T-cell (primary cell): ENCODE data around the gene FDX2. TPM values are rescaled to one million over a fixed set of nuclear protein-coding genes. Genes with fewer than 3 reads are reported as not detected.

ENCODE experiments used
- ATAC-seq, 4 experiments: fragments of 200-7000 bp in 3 of 4; fragments of 150-1000 bp in 1 of 4; cut with Tn5 transposase; replicated peaks in 1 of 4; 1 replicate in 3 of 4; 2 replicates in 1 of 4; pipeline ENCODE4 v1.10.0; 2021; ENCODE audit warnings: moderate library complexity in 3 of 4, mild to moderate bottlenecking in 2 of 4, moderate number of reproducible peaks in 1 of 4
- CTCF ChIA-PET, 2 donors: fragments of 300-600 bp; sonication (Branson Sonifier 250); formaldehyde crosslinking; loops; one replicate each; lab custom pipeline; 2022; ENCODE audit warnings: antibody characterized with exemption in 2 of 2; lab: Charles Lee
- POLR2A ChIA-PET, 2 donors: fragments of 300-600 bp; sonication (Branson Sonifier 250); formaldehyde crosslinking; loops; one replicate each; lab custom pipeline; 2022; ENCODE audit warnings: antibody characterized with exemption in 2 of 2; lab: Charles Lee
- DNase-seq, 35 experiments: peaks; one replicate each; pipeline versions ENCODE4 v3.0.0 to v3.0.0-alpha.2; 2013 to 2023
- H3K27ac ChIP-seq: one replicate; pipeline ENCODE4 v1.5.1; 2013; ENCODE audit warnings: low read length
- H3K27me3 ChIP-seq, 2 experiments: replicated peaks in 1 of 2; 1 replicate in 1 of 2; 2 replicates in 1 of 2; pipeline versions ENCODE4 v1.6.1 to v1.7.0; 2013; ENCODE audit warnings: low read length in 1 of 2, mixed read lengths in 1 of 2; ENCODE audit not compliant: control insufficient read depth in 2 of 2, insufficient read depth in 2 of 2; ENCODE audit errors: extremely low read depth in 1 of 2
- H3K36me3 ChIP-seq, 2 donors: 1 replicate in 1 of 2; 2 replicates in 1 of 2; pipeline versions ENCODE4 v1.6.1 to v1.7.0; 2013; ENCODE audit warnings: low read length in 1 of 2; ENCODE audit not compliant: control insufficient read depth in 2 of 2, insufficient read depth in 1 of 2; ENCODE audit errors: extremely low read depth in 1 of 2
- H3K4me1 ChIP-seq, 2 experiments: 1 replicate in 1 of 2; 2 replicates in 1 of 2; pipeline versions ENCODE4 v1.6.1 to v1.7.0; 2013; ENCODE audit warnings: low read length in 2 of 2, mixed read lengths in 1 of 2; ENCODE audit not compliant: insufficient read depth in 2 of 2, control insufficient read depth in 1 of 2; ENCODE audit errors: extremely low read depth in 1 of 2
- H3K4me3 ChIP-seq, 2 donors: 1 replicate in 1 of 2; 2 replicates in 1 of 2; pipeline versions ENCODE4 v1.5.1 to v1.7.0; 2013; ENCODE audit warnings: mild to moderate bottlenecking in 2 of 2, low read length in 1 of 2, moderate library complexity in 1 of 2; ENCODE audit not compliant: control insufficient read depth in 1 of 2; ENCODE audit errors: extremely low read depth in 1 of 2
- H3K9me3 ChIP-seq: 2 replicates; pipeline ENCODE4 v1.7.0; 2013
- H3K27ac Mint-ChIP-seq, 2 donors: one replicate each; pipeline ENCODE4 v1.8.0; 2020 to 2021; ENCODE audit warnings: mild to moderate bottlenecking in 2 of 2, mixed read lengths in 2 of 2
- H3K27me3 Mint-ChIP-seq, 2 donors: one replicate each; pipeline ENCODE4 v1.8.0; 2021 to 2022; ENCODE audit warnings: mixed read lengths in 2 of 2
- H3K36me3 Mint-ChIP-seq: one replicate; pipeline ENCODE4 v1.8.0; 2021; ENCODE audit warnings: mixed read lengths
- H3K4me1 Mint-ChIP-seq, 3 donors: one replicate each; pipeline ENCODE4 v1.8.0; 2020 to 2022; ENCODE audit warnings: mixed read lengths in 3 of 3, mild to moderate bottlenecking in 1 of 3
- H3K4me3 Mint-ChIP-seq, 3 donors: one replicate each; pipeline ENCODE4 v1.8.0; 2020 to 2022; ENCODE audit warnings: mild to moderate bottlenecking in 3 of 3, mixed read lengths in 3 of 3, moderate library complexity in 3 of 3
- H3K9me3 Mint-ChIP-seq, 3 donors: one replicate each; pipeline ENCODE4 v1.8.0; 2020 to 2022; ENCODE audit warnings: mixed read lengths in 3 of 3
- WGBS: methylation state at CpG from one replicate; pipeline ENCODE4 v1.1.5; 2013; ENCODE audit warnings: missing lambda C conversion rate; ENCODE audit not compliant: insufficient coverage; 5-methylcytosine and 5-hydroxymethylcytosine counted together
- total RNA-seq, 35 experiments: library from RNA in 6 of 35; stranded (reverse) in 6 of 35; fragments of 120-200 nt in 1 of 35; gene quantifications; one replicate each; pipeline versions ENCODE4 v1.2.1 to v1.2.4 and lab custom pipeline; 2013 to 2026

The FDX2 gene
- total RNA-seq, 5 donors from 2014 or later (not counting 1 experiment from before 2014, with no cell fraction given) = 5.7 to 16.8 (median 11.4) TPM

DNA sequence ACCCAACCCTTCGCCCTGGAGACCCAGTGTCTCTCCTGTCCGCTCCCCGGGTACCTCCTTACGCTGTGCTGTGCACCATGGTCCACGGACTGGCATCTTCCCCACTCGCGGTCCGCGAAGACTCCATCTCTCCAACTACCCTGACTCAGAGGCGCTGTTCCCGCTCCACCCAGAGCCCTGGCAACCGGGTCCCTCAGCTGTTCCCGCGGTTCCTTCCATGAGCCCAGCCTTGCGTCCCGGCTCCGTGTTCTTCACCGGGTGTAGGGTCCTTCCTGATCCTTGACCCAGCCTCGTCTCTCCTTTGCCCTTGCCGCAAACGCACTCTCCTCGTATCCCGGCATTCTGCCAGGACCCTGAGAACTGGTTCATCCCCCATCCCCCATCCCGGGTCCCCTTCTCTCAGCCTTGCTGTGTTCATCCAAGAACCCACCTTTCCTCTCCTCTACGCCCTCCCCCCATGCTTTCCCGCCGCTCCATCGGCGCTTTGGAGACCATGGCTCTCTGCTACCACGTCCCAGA, 25.4 kb downstream of the FDX2 start:
- H3K4me3 ChIP-seq = peak overlapping the region; percentile 39 to 49
- peaks cover 0 to 7% of the 10 kb centered on the region in 2 donors for H3K36me3 ChIP-seq
- no peak for ATAC-seq
- DNase-seq = peak in 2 of 35 experiments; percentile 20 to 27
- no peaks in the 10 kb centered on the region for H3K9me3 Mint-ChIP-seq
- peaks cover 31 to 95% of the 10 kb centered on the region in 2 experiments for H3K4me1 ChIP-seq
- peaks cover 64 to 75% (median 71%) of the 10 kb centered on the region in 3 donors for H3K4me1 Mint-ChIP-seq
- peaks cover 9% of the 10 kb centered on the region for H3K36me3 Mint-ChIP-seq
- H3K27me3 ChIP-seq = peaks cover 15 to 90% of the 10 kb centered on the region in 2 experiments
- no peak overlapping the region for H3K27ac ChIP-seq
- CTCF ChIA-PET = interaction anchor here in 1 of 2 donors (1.7 kb wide), 1 partner anchor 20 kb away, joined by 6 read pairs; the partner anchor contains the start of gene ICAM1
- H3K27me3 Mint-ChIP-seq = peaks cover 28 to 72% of the 10 kb centered on the region in 2 donors
- peak overlapping the region in 1 of 2 donors; percentile 67 for H3K27ac Mint-ChIP-seq
- peak overlapping the region; percentile 70 to 88 (median 73) for H3K4me3 Mint-ChIP-seq
- POLR2A ChIA-PET = no interaction called here
- H3K9me3 ChIP-seq = no peaks in the 10 kb centered on the region
- 2% methylated on average over 29 of the region's 30 CpGs for WGBS

DNA sequence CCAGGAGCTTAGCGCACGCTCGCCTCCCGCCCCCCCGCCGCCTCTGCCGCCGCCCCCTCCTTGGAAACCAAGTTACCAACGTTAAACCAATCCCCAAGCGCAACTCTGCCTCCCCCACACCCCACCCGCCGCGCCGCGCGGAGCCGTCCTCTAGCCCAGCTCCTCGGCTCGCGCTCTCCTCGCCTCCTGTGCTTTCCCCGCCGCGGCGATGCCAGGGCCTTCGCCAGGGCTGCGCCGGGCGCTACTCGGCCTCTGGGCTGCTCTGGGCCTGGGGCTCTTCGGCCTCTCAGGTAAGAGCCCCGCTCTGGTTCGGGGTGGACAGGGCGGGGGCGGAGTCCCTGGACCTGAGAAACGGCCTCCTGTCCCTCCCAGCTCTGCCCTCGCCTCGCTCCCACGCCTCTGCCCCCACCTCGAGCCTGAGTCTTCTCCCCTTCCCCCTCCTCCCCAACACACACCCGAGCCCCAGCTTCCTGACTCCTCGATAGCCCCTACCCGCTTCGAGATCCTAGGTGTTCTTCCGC, 25.9 kb downstream of the FDX2 start, which contains the start of gene ICAM5:
TSS of gene ICAM5 (plus strand) at position 117 of the 521 bp plus-strand sequence. CDS start at position 209, 92 bp downstream.
- peaks cover 30 to 90% of the 10 kb centered on the region in 2 experiments for H3K4me1 ChIP-seq
- Mint-ChIP-seq H3K9me3 (no peaks in the 10 kb centered on the region), H3K36me3 (peaks cover 14% of the 10 kb centered on the region), H3K4me3 (peak within 1 kb of the TSS; percentile 70 to 88 (median 73)), H3K4me1 (peaks cover 62 to 76% (median 71%) of the 10 kb centered on the region in 3 donors), H3K27me3 (peaks cover 26 to 69% of the 10 kb centered on the region in 2 donors), H3K27ac (peak within 1 kb of the TSS in 1 of 2 donors; percentile 67)
- no peaks in the 10 kb centered on the region for H3K9me3 ChIP-seq
- POLR2A ChIA-PET = interaction anchor here in 1 of 2 donors (0.5 to 0.6 kb wide), 2 partner anchors 252 to 290 kb away, joined by 3 to 5 read pairs; no protein-coding TSS in a partner anchor
- peaks cover 13 to 85% of the 10 kb centered on the region in 2 experiments for H3K27me3 ChIP-seq
- peaks cover 0 to 12% of the 10 kb centered on the region in 2 donors for H3K36me3 ChIP-seq
- H3K27ac ChIP-seq = no peak within 1 kb of the TSS
- CTCF ChIA-PET = interaction anchor here in 1 of 2 donors (1.0 to 2.9 kb wide), 2 partner anchors 19 to 91 kb away, joined by 4 to 22 read pairs; partner anchors contain the start of genes ICAM1 and TYK2
- 1% methylated on average over 39 of the region's 45 CpGs for WGBS
- peak within 1 kb of the TSS; percentile 49 to 72 for H3K4me3 ChIP-seq
- peak in 10 of 35 experiments; percentile 15 to 54 (median 30) for DNase-seq
- ATAC-seq = peak in 2 of 4 experiments; percentile 13 to 19

- ATAC-seq (peak; percentile 49 to 61 (median 52)), DNase-seq (peak in 34 of 35 experiments; percentile 24 to 81 (median 62))
- POLR2A ChIA-PET = interaction anchor here in 1 of 2 donors (0.5 to 0.7 kb wide), 4 partner anchors 83 to 289 kb away, joined by 3 to 5 read pairs (median 4); partner anchors contain the start of gene TYK2
- no peaks in the 10 kb centered on the region for H3K9me3 ChIP-seq
- Mint-ChIP-seq H3K4me3 (peak overlapping the region; percentile 70 to 88 (median 70)), H3K9me3 (no peaks in the 10 kb centered on the region), H3K4me1 (peaks cover 62 to 72% (median 68%) of the 10 kb centered on the region in 3 donors), H3K27ac (no peak overlapping the region), H3K36me3 (peaks cover 18% of the 10 kb centered on the region), H3K27me3 (peaks cover 24 to 63% of the 10 kb centered on the region in 2 donors)
- H3K27ac ChIP-seq = no peak overlapping the region
- peaks cover 12 to 79% of the 10 kb centered on the region in 2 experiments for H3K27me3 ChIP-seq
- under 1% methylated on average over 31 of the region's 50 CpGs for WGBS
- CTCF ChIA-PET = interaction anchor here in 1 of 2 donors (0.5 to 2.9 kb wide), 5 partner anchors 18 to 139 kb away, joined by 3 to 22 read pairs (median 4); partner anchors contain the start of genes ICAM1 and TYK2
- H3K4me3 ChIP-seq = peak overlapping the region; percentile 49 to 72
- peaks cover 30 to 84% of the 10 kb centered on the region in 2 experiments for H3K4me1 ChIP-seq
- H3K36me3 ChIP-seq = peaks cover 0 to 18% of the 10 kb centered on the region in 2 donors
Observed at GRCh38 chr19:10289167-10289835, 26.5 kb downstream of the FDX2 start.

GRCh38 chr19:10288662-10289166, 27.1 kb downstream of the FDX2 start:
- POLR2A ChIA-PET = interaction anchor here in 1 of 2 donors (0.5 to 0.7 kb wide), 2 partner anchors 84 to 92 kb away, joined by 4 to 5 read pairs; partner anchors contain the start of gene TYK2
- H3K36me3 ChIP-seq = peaks cover 0 to 24% of the 10 kb centered on the region in 2 donors
- peaks cover 30 to 78% of the 10 kb centered on the region in 2 experiments for H3K4me1 ChIP-seq
- Mint-ChIP-seq H3K4me3 (peak overlapping the region; percentile 70 to 88 (median 70)), H3K4me1 (peaks cover 62 to 72% (median 64%) of the 10 kb centered on the region in 3 donors), H3K9me3 (no peaks in the 10 kb centered on the region), H3K36me3 (peaks cover 21% of the 10 kb centered on the region), H3K27ac (no peak overlapping the region), H3K27me3 (peaks cover 23 to 57% of the 10 kb centered on the region in 2 donors)
- CTCF ChIA-PET = interaction anchor here (0.5 to 2.9 kb wide), 6 partner anchors 17 to 258 kb away, joined by 3 to 22 read pairs (median 4); partner anchors contain the start of genes ICAM1 (in 1 of the 2) and TYK2 (in 1 of the 2)
- 9% methylated on average over 9 of the region's 23 CpGs for WGBS
- H3K27me3 ChIP-seq = peaks cover 12 to 73% of the 10 kb centered on the region in 2 experiments
- ATAC-seq (peak in 1 of 4 experiments; percentile 10), DNase-seq (peak in 5 of 35 experiments; percentile 9 to 37 (median 18))
- H3K27ac ChIP-seq = no peak overlapping the region
- peak overlapping the region; percentile 49 to 72 for H3K4me3 ChIP-seq
- H3K9me3 ChIP-seq = no peaks in the 10 kb centered on the region

GRCh38 chr19:10286803-10287737, 28.7 kb downstream of the FDX2 start, which contains the start of gene ICAM4:
Gene ICAM4, plus strand, starts transcription at chr19:10286955. Its CDS starts 58 bp downstream, at chr19:10287013.
- H3K27ac ChIP-seq = no peak within 1 kb of the TSS
- WGBS = 9% methylated on average over 56 of the region's 59 CpGs
- CTCF ChIA-PET = interaction anchor here (0.5 to 2.9 kb wide), 6 partner anchors 10 to 848 kb away, joined by 3 to 22 read pairs (median 4); partner anchors contain the start of gene ICAM1 (in 1 of the 2)
- H3K4me1 Mint-ChIP-seq = peaks cover 51 to 58% (median 52%) of the 10 kb centered on the region in 3 donors
- peaks cover 15 to 40% of the 10 kb centered on the region in 2 donors for H3K27me3 Mint-ChIP-seq
- peaks cover 25% of the 10 kb centered on the region for H3K36me3 Mint-ChIP-seq
- H3K27ac Mint-ChIP-seq = peak within 1 kb of the TSS in 1 of 2 donors; percentile 2
- H3K4me3 ChIP-seq = peak within 1 kb of the TSS; percentile 30 to 46
- ATAC-seq (peak in 3 of 4 experiments; percentile 21 to 38 (median 29)), DNase-seq (peak in 5 of 35 experiments; percentile 6 to 39 (median 25))
- no peaks in the 10 kb centered on the region for H3K9me3 Mint-ChIP-seq
- peaks cover 24 to 61% of the 10 kb centered on the region in 2 experiments for H3K4me1 ChIP-seq
- H3K36me3 ChIP-seq = peaks cover 0 to 32% of the 10 kb centered on the region in 2 donors
- H3K27me3 ChIP-seq = peaks cover 9 to 57% of the 10 kb centered on the region in 2 experiments
- H3K9me3 ChIP-seq = no peaks in the 10 kb centered on the region
- peak within 1 kb of the TSS; percentile 44 to 72 (median 64) for H3K4me3 Mint-ChIP-seq
- POLR2A ChIA-PET = no interaction called here
